GM23338 (cell line): ENCODE results near the gene B4GALNT4. TPM values are rescaled to one million over a fixed set of nuclear protein-coding genes. Genes with fewer than 3 reads are reported as not detected.

Source experiments
- ATAC-seq: fragments of 200-7000 bp; cut with Tn5 transposase; 3 replicates; pipeline ENCODE4 v1.9.1; 2020
- DNase-seq: peaks from one replicate; pipeline ENCODE4 v3.0.0-alpha.2; 2015; ENCODE audit warnings: low spot score
- H2AFZ ChIP-seq: fragments of 200-600 bp; sonication (generic); 2 replicates; pipeline ENCODE4 v1.8.0; 2016; ENCODE audit warnings: antibody characterized with exemption, mild to moderate bottlenecking, moderate library complexity
- H3F3A ChIP-seq: fragments of 200-600 bp; sonication (generic); replicated peaks from 2 replicates; pipeline ENCODE4 v1.8.0; 2017; ENCODE audit warnings: antibody characterized with exemption, mixed run types, low read depth
- H3K27ac ChIP-seq: fragments of 200-600 bp; sonication (generic); 2 replicates; pipeline ENCODE4 v1.6.1; 2016; ENCODE audit warnings: low read depth
- H3K27me3 ChIP-seq: fragments of 200-600 bp; sonication (generic); 2 replicates; pipeline ENCODE4 v1.8.0; 2016; ENCODE audit warnings: mild to moderate bottlenecking, mixed run types, moderate library complexity; ENCODE audit not compliant: insufficient read depth
- H3K36me3 ChIP-seq: fragments of 200-600 bp; sonication (generic); 2 replicates; pipeline ENCODE4 v1.8.0; 2016; ENCODE audit warnings: mild to moderate bottlenecking; ENCODE audit not compliant: insufficient read depth
- H3K4me1 ChIP-seq: fragments of 200-600 bp; sonication (generic); 2 replicates; pipeline ENCODE4 v1.8.0; 2016; ENCODE audit warnings: mild to moderate bottlenecking, moderate library complexity; ENCODE audit not compliant: insufficient read depth
- H3K4me2 ChIP-seq: fragments of 200-600 bp; sonication (generic); 2 replicates; pipeline ENCODE4 v1.7.1; 2017; ENCODE audit warnings: mixed run types
- H3K4me3 ChIP-seq: fragments of 200-600 bp; sonication (generic); 2 replicates; pipeline ENCODE4 v1.6.1; 2016; ENCODE audit warnings: mixed run types
- H3K79me2 ChIP-seq: fragments of 200-600 bp; sonication (generic); replicated peaks from 2 replicates; pipeline ENCODE4 v1.8.0; 2017; ENCODE audit warnings: mild to moderate bottlenecking; ENCODE audit not compliant: insufficient read depth
- H3K9me2 ChIP-seq: fragments of 200-600 bp; sonication (generic); 2 replicates; pipeline ENCODE4 v1.8.0; 2017; ENCODE audit not compliant: insufficient read depth
- H4K20me1 ChIP-seq: fragments of 200-600 bp; sonication (generic); replicated peaks from 2 replicates; pipeline ENCODE4 v1.8.0; 2017; ENCODE audit warnings: mild to moderate bottlenecking; ENCODE audit not compliant: insufficient read depth
- H3K27ac Mint-ChIP-seq: 2 replicates; pipeline ENCODE4 v1.8.0; 2020; ENCODE audit warnings: inconsistent platforms, mild to moderate bottlenecking, moderate library complexity, mixed read lengths
- H3K27me3 Mint-ChIP-seq: 3 replicates; pipeline ENCODE4 v1.8.0; 2022; ENCODE audit warnings: low read depth, mild to moderate bottlenecking, moderate library complexity, mixed read lengths, inconsistent platforms; ENCODE audit not compliant: insufficient read depth, poor library complexity
- H3K36me3 Mint-ChIP-seq: 3 replicates; pipeline ENCODE4 v1.8.0; 2021; ENCODE audit warnings: low read depth, mild to moderate bottlenecking, inconsistent platforms, moderate library complexity, mixed read lengths
- H3K4me1 Mint-ChIP-seq: 3 replicates; pipeline ENCODE4 v1.8.0; 2020; ENCODE audit warnings: mild to moderate bottlenecking, inconsistent platforms, mixed read lengths
- H3K4me3 Mint-ChIP-seq: 3 replicates; pipeline ENCODE4 v1.8.0; 2021; ENCODE audit warnings: moderate library complexity, mild to moderate bottlenecking, inconsistent platforms, mixed read lengths
- H3K9me3 Mint-ChIP-seq: 3 replicates; pipeline ENCODE4 v1.8.0; 2020; ENCODE audit warnings: moderate library complexity, mild to moderate bottlenecking, inconsistent platforms, mixed read lengths
- EZH2phosphoT487 ChIP-seq: fragments of 200-600 bp; sonication (generic); IDR thresholded peaks from one replicate; pipeline ENCODE4 v1.8.1; 2018; ENCODE audit warnings: antibody characterized with exemption; ENCODE audit not compliant: unreplicated experiment
- JUNB ChIP-seq: IDR thresholded peaks from one replicate; pipeline ENCODE4 v1.6.1; 2016; ENCODE audit warnings: antibody characterized with exemption; ENCODE audit not compliant: unreplicated experiment
- NANOG ChIP-seq: IDR thresholded peaks from 2 replicates; pipeline ENCODE4 v1.6.1; 2016; ENCODE audit warnings: antibody characterized with exemption, borderline replicate concordance
- POLR2AphosphoS5 ChIP-seq: IDR thresholded peaks from 2 replicates; pipeline ENCODE4 v1.6.1; 2016; ENCODE audit warnings: antibody characterized with exemption, low read depth
- STAT1 ChIP-seq: IDR thresholded peaks from one replicate; pipeline ENCODE4 v1.6.1; 2016; ENCODE audit warnings: antibody characterized with exemption; ENCODE audit not compliant: unreplicated experiment
- polyA plus RNA-seq: library from polyadenylated mRNA; unstranded; fragments of >200 nt; fragmentation: Nextera tagmentation; extraction: Ambion mirVana; gene quantifications from 2 replicates; pipeline ENCODE4 v1.2.1, GENCODE V29; 2016
- total RNA-seq: library from RNA; depleted of rRNA; stranded (reverse); fragments of >200 nt; shearing (Covaris generic); gene quantifications from 2 replicates; pipeline ENCODE4 v1.2.3, GENCODE V29; 2014
- TF ChIP-seq, protein P1 (sequence below): IDR thresholded peaks from 2 replicates; pipeline ENCODE4 v1.6.1; 2016; ENCODE audit warnings: antibody characterized with exemption
- TF ChIP-seq, protein P2 (sequence below): fragments of 250-450 bp; sonication (Bioruptor Pico); IDR thresholded peaks from 2 replicates; pipeline ENCODE4 v1.5.0; 2020; ENCODE audit warnings: mild to moderate bottlenecking, moderate library complexity
- TF ChIP-seq, protein P3 (sequence below), 2 experiments: fragments of 200-600 bp in 1 of 2; sonication (generic) in 1 of 2; conservative IDR thresholded peaks; 2 replicates each; pipeline versions ENCODE4 v1.5.1 to v1.6.1; 2016 to 2017; ENCODE audit warnings: antibody characterized with exemption in 2 of 2, low read depth in 2 of 2, mild to moderate bottlenecking in 2 of 2, moderate library complexity in 1 of 2

The B4GALNT4 gene
- total and polyA plus RNA-seq, 2 experiments from 2014 or later = 49.9 to 92.6 TPM

DNA sequence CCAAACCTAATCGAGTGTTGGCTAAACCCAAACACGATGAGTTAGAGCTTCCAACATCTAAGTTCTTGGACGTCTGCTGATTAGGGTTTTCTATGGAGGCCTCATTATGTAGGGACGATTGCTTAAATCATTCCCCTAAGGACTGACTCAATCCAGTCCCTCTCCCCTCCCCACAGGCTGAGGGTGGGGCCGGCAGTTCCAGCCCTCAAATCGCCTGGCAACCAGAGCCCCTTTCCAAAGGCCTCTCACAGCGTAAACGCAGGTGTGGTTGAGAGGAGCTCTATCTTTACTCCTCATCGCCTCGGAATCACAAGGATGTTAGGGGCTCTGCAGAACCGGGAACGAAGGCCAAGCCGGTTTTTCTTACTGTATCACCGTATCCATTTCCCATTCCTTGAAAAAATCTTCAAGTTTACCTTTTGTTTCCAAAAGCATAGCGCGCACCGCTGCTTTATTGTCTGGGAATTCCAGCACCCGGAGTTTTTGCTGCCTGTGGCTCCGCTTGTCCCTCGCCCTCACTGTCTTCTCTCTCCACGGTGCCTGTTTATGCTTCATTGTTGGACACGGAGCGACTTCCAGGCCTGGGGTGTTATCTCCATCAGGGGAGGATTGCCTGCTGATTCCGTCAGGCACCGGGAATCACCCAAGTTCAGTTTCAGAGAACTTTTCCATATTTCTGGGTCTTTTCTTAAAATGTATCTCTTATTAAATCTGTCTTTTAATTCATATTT is 34.9 kb upstream of the B4GALNT4 start:
- H3K4me3 Mint-ChIP-seq = peak overlapping the region; percentile 38; the same call in 1 of the 3 replicates
- H3K79me2 ChIP-seq = no peaks in the 10 kb centered on the region
- H3K27ac ChIP-seq = peak overlapping the region; percentile 97
- H3K27ac Mint-ChIP-seq = peak overlapping the region; percentile 17
- H3K36me3 Mint-ChIP-seq = peaks cover 16% of the 10 kb centered on the region; the same call in 2 of the 3 replicates
- peak overlapping the region; percentile 65 for H3K4me2 ChIP-seq
- peak overlapping the region; percentile 17; the same call in 1 of the 2 replicates for H3K4me3 ChIP-seq
- no peaks in the 10 kb centered on the region for H3K27me3 ChIP-seq
- peak; percentile 83 for ATAC-seq
- H3K4me1 Mint-ChIP-seq = peaks cover 43% of the 10 kb centered on the region
- H3F3A ChIP-seq = peaks cover 14% of the 10 kb centered on the region; the same call in 1 of the 2 replicates
- DNase-seq = peak; percentile 87
- peak; percentile 66; the same call in 1 of the 2 replicates for TF ChIP-seq POLR2AphosphoS5
- no peak for TF ChIP-seq STAT1
- no peak for TF ChIP-seq JUNB
- no peaks in the 10 kb centered on the region for H3K9me2 ChIP-seq
- peak overlapping the region; percentile 5; the same call in 1 of the 2 replicates for H2AFZ ChIP-seq
- no peaks in the 10 kb centered on the region; the same call in 1 of the 2 replicates for H3K36me3 ChIP-seq
- peaks cover 26% of the 10 kb centered on the region for H3K27me3 Mint-ChIP-seq
- H3K9me3 Mint-ChIP-seq = peaks cover 13% of the 10 kb centered on the region
- H3K4me1 ChIP-seq = peaks cover 36% of the 10 kb centered on the region
- no peaks in the 10 kb centered on the region for H4K20me1 ChIP-seq

- Histone ChIP-seq H4K20me1 (no peaks in the 10 kb centered on the region), H3K4me1 (peaks cover 44% of the 10 kb centered on the region), H3K27ac (peak overlapping the region; percentile 0; the same call in 1 of the 2 replicates), H2AFZ (peak overlapping the region; percentile 73), H3K4me2 (peak overlapping the region; percentile 22), H3K9me2 (no peaks in the 10 kb centered on the region), H3K27me3 (no peaks in the 10 kb centered on the region), H3K4me3 (no peak overlapping the region), H3K36me3 (no peaks in the 10 kb centered on the region; the same call in 1 of the 2 replicates), H3K79me2 (no peaks in the 10 kb centered on the region), H3F3A (peaks cover 8% of the 10 kb centered on the region; the same call in 1 of the 2 replicates)
- no peak overlapping the region; the same call in 2 of the 3 replicates for H3K4me3 Mint-ChIP-seq
- peak overlapping the region; percentile 42 for H3K27ac Mint-ChIP-seq
- peaks cover 9% of the 10 kb centered on the region; the same call in 2 of the 3 replicates for H3K36me3 Mint-ChIP-seq
- ATAC-seq (peak; percentile 9), DNase-seq (no peak)
- H3K4me1 Mint-ChIP-seq = peaks cover 47% of the 10 kb centered on the region
- H3K9me3 Mint-ChIP-seq = peaks cover 7% of the 10 kb centered on the region
- H3K27me3 Mint-ChIP-seq = peaks cover 23% of the 10 kb centered on the region
- TF ChIP-seq, protein P1, sequence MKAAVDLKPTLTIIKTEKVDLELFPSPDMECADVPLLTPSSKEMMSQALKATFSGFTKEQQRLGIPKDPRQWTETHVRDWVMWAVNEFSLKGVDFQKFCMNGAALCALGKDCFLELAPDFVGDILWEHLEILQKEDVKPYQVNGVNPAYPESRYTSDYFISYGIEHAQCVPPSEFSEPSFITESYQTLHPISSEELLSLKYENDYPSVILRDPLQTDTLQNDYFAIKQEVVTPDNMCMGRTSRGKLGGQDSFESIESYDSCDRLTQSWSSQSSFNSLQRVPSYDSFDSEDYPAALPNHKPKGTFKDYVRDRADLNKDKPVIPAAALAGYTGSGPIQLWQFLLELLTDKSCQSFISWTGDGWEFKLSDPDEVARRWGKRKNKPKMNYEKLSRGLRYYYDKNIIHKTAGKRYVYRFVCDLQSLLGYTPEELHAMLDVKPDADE = no peak
- no peak for TF ChIP-seq NANOG
- no peak for TF ChIP-seq EZH2phosphoT487
- TF ChIP-seq, protein P2, sequence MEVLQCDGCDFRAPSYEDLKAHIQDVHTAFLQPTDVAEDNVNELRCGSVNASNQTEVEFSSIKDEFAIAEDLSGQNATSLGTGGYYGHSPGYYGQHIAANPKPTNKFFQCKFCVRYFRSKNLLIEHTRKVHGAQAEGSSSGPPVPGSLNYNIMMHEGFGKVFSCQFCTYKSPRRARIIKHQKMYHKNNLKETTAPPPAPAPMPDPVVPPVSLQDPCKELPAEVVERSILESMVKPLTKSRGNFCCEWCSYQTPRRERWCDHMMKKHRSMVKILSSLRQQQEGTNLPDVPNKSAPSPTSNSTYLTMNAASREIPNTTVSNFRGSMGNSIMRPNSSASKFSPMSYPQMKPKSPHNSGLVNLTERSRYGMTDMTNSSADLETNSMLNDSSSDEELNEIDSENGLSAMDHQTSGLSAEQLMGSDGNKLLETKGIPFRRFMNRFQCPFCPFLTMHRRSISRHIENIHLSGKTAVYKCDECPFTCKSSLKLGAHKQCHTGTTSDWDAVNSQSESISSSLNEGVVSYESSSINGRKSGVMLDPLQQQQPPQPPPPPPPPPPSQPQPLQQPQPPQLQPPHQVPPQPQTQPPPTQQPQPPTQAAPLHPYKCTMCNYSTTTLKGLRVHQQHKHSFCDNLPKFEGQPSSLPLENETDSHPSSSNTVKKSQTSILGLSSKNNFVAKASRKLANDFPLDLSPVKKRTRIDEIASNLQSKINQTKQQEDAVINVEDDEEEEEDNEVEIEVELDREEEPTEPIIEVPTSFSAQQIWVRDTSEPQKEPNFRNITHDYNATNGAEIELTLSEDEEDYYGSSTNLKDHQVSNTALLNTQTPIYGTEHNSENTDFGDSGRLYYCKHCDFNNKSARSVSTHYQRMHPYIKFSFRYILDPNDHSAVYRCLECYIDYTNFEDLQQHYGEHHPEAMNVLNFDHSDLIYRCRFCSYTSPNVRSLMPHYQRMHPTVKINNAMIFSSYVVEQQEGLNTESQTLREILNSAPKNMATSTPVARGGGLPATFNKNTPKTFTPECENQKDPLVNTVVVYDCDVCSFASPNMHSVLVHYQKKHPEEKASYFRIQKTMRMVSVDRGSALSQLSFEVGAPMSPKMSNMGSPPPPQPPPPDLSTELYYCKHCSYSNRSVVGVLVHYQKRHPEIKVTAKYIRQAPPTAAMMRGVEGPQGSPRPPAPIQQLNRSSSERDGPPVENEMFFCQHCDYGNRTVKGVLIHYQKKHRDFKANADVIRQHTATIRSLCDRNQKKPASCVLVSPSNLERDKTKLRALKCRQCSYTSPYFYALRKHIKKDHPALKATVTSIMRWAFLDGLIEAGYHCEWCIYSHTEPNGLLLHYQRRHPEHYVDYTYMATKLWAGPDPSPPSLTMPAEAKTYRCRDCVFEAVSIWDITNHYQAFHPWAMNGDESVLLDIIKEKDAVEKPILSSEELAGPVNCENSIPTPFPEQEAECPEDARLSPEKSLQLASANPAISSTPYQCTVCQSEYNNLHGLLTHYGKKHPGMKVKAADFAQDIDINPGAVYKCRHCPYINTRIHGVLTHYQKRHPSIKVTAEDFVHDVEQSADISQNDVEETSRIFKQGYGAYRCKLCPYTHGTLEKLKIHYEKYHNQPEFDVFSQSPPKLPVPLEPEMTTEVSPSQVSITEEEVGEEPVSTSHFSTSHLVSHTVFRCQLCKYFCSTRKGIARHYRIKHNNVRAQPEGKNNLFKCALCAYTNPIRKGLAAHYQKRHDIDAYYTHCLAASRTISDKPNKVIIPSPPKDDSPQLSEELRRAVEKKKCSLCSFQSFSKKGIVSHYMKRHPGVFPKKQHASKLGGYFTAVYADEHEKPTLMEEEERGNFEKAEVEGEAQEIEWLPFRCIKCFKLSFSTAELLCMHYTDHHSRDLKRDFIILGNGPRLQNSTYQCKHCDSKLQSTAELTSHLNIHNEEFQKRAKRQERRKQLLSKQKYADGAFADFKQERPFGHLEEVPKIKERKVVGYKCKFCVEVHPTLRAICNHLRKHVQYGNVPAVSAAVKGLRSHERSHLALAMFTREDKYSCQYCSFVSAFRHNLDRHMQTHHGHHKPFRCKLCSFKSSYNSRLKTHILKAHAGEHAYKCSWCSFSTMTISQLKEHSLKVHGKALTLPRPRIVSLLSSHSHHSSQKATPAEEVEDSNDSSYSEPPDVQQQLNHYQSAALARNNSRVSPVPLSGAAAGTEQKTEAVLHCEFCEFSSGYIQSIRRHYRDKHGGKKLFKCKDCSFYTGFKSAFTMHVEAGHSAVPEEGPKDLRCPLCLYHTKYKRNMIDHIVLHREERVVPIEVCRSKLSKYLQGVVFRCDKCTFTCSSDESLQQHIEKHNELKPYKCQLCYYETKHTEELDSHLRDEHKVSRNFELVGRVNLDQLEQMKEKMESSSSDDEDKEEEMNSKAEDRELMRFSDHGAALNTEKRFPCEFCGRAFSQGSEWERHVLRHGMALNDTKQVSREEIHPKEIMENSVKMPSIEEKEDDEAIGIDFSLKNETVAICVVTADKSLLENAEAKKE = no peak
- TF ChIP-seq, protein P3, sequence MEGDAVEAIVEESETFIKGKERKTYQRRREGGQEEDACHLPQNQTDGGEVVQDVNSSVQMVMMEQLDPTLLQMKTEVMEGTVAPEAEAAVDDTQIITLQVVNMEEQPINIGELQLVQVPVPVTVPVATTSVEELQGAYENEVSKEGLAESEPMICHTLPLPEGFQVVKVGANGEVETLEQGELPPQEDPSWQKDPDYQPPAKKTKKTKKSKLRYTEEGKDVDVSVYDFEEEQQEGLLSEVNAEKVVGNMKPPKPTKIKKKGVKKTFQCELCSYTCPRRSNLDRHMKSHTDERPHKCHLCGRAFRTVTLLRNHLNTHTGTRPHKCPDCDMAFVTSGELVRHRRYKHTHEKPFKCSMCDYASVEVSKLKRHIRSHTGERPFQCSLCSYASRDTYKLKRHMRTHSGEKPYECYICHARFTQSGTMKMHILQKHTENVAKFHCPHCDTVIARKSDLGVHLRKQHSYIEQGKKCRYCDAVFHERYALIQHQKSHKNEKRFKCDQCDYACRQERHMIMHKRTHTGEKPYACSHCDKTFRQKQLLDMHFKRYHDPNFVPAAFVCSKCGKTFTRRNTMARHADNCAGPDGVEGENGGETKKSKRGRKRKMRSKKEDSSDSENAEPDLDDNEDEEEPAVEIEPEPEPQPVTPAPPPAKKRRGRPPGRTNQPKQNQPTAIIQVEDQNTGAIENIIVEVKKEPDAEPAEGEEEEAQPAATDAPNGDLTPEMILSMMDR (conservative IDR thresholded peaks at IDR 0.05; ENCODE audit: low read depth in 2 of 2) = no peak
- TF ChIP-seq POLR2AphosphoS5 = no peak
Observed at GRCh38 chr11:335779-336658, 33.3 kb upstream of the B4GALNT4 start.
